B cell (primary cell): ENCODE measurements around the gene LASP1. TPM values are rescaled to one million over a fixed set of nuclear protein-coding genes. Genes with fewer than 3 reads are reported as not detected.

Experiments
- ATAC-seq: fragments of 200-7000 bp; cut with Tn5 transposase; one replicate; pipeline ENCODE4 v1.10.0; 2021; ENCODE audit warnings: low read depth, mild to moderate bottlenecking, moderate number of reproducible peaks, moderate library complexity
- CTCF ChIA-PET: fragments of 350-600 bp; sonication (Branson Sonifier 250); formaldehyde crosslinking; loops from one replicate; lab custom pipeline; 2021; ENCODE audit warnings: antibody characterized with exemption, inconsistent platforms; lab: Charles Lee
- POLR2A ChIA-PET: fragments of 350-600 bp; sonication (Branson Sonifier 250); formaldehyde crosslinking; loops from one replicate; lab custom pipeline; 2021; ENCODE audit warnings: antibody characterized with exemption; lab: Charles Lee
- DNase-seq: peaks from one replicate; pipeline ENCODE4 v3.0.0; 2013
- H2AFZ ChIP-seq: 2 replicates; pipeline ENCODE4 v1.6.1; 2012; ENCODE audit warnings: mild to moderate bottlenecking, low read depth, low read length; ENCODE audit not compliant: insufficient read depth, poor library complexity, severe bottlenecking
- H3K27ac ChIP-seq, 2 donors: 1 replicate in 1 of 2; 2 replicates in 1 of 2; pipeline ENCODE4 v1.5.1; 2012 to 2013; ENCODE audit warnings: low read length in 2 of 2, mild to moderate bottlenecking in 2 of 2, moderate library complexity in 1 of 2
- H3K27me3 ChIP-seq, 4 experiments: fragments of 200-600 bp in 1 of 4; sonication (generic) in 1 of 4; replicated peaks in 1 of 4; 1 replicate in 2 of 4; 2 replicates in 2 of 4; pipeline versions ENCODE4 v1.6.1 to v1.7.0; 2013 to 2016; ENCODE audit warnings: low read length in 3 of 4, mild to moderate bottlenecking in 2 of 4, mixed read lengths in 1 of 4, moderate library complexity in 1 of 4; ENCODE audit not compliant: insufficient read depth in 4 of 4, control insufficient read depth in 3 of 4; ENCODE audit errors: control extremely low read depth in 1 of 4
- H3K36me3 ChIP-seq, 2 experiments: replicated peaks in 1 of 2; 1 replicate in 1 of 2; 2 replicates in 1 of 2; pipeline versions ENCODE4 v1.6.1 to v1.7.1; 2013; ENCODE audit warnings: low read length in 1 of 2; ENCODE audit not compliant: insufficient read depth in 2 of 2, control insufficient read depth in 1 of 2; ENCODE audit errors: control extremely low read depth in 1 of 2, extremely low read depth in 1 of 2
- H3K4me1 ChIP-seq, 2 donors: fragments of 200-600 bp in 1 of 2; sonication (generic) in 1 of 2; 1 replicate in 1 of 2; 2 replicates in 1 of 2; pipeline versions ENCODE4 v1.5.1 to v1.6.1; 2013 to 2017; ENCODE audit warnings: low read length in 2 of 2; ENCODE audit not compliant: control insufficient read depth in 2 of 2, insufficient read depth in 2 of 2
- H3K4me2 ChIP-seq: replicated peaks from 2 replicates; pipeline ENCODE3; 2012; ENCODE audit warnings: mild to moderate bottlenecking, low read depth, low read length; ENCODE audit not compliant: poor library complexity, severe bottlenecking
- H3K4me3 ChIP-seq, 5 experiments: fragments of 200-600 bp in 1 of 5; sonication (generic) in 1 of 5; 1 replicate in 3 of 5; 2 replicates in 2 of 5; pipeline versions ENCODE4 v1.5.1 to v1.7.0; 2011 to 2016; ENCODE audit warnings: low read length in 4 of 5, mild to moderate bottlenecking in 4 of 5, low read depth in 2 of 5, control low read depth in 1 of 5, moderate library complexity in 1 of 5; ENCODE audit not compliant: insufficient read depth in 1 of 5; ENCODE audit errors: control extremely low read depth in 1 of 5, extremely low read depth in 1 of 5
- H3K79me2 ChIP-seq: fragments of 200-600 bp; sonication (generic); one replicate; pipeline ENCODE4 v1.6.0; 2016; ENCODE audit warnings: low read length; ENCODE audit not compliant: control insufficient read depth, insufficient read depth
- H3K9ac ChIP-seq: fragments of 200-600 bp; sonication (generic); 2 replicates; pipeline ENCODE4 v1.6.1; 2017; ENCODE audit warnings: mild to moderate bottlenecking, low read length, moderate library complexity
- H3K9me3 ChIP-seq, 3 donors: one replicate each; pipeline versions ENCODE4 v1.6.1 to v1.7.1; 2013; ENCODE audit warnings: low read length in 2 of 3; ENCODE audit not compliant: control insufficient read depth in 2 of 3, insufficient read depth in 1 of 3; ENCODE audit errors: control extremely low read depth in 1 of 3
- H4K20me1 ChIP-seq: 2 replicates; pipeline ENCODE4 v1.6.0; 2012; ENCODE audit warnings: mild to moderate bottlenecking, low read length; ENCODE audit not compliant: insufficient read depth, control insufficient read depth, poor library complexity, severe bottlenecking
- H3K27ac Mint-ChIP-seq: one replicate; pipeline ENCODE4 v1.8.0; 2021; ENCODE audit warnings: mixed read lengths
- H3K27me3 Mint-ChIP-seq: one replicate; pipeline ENCODE4 v1.8.0; 2021; ENCODE audit warnings: mixed read lengths
- H3K4me1 Mint-ChIP-seq: one replicate; pipeline ENCODE4 v1.8.0; 2021; ENCODE audit warnings: mixed read lengths
- H3K4me3 Mint-ChIP-seq: one replicate; pipeline ENCODE4 v1.8.0; 2021; ENCODE audit warnings: mixed read lengths
- H3K9me3 Mint-ChIP-seq: one replicate; pipeline ENCODE4 v1.8.0; 2022; ENCODE audit warnings: mixed read lengths; ENCODE audit not compliant: insufficient read depth
- EZH2 ChIP-seq: IDR thresholded peaks from 2 replicates; pipeline ENCODE4 v1.6.1; 2012; ENCODE audit warnings: borderline replicate concordance, low read depth, mild to moderate bottlenecking, moderate library complexity, low read length; ENCODE audit not compliant: insufficient read depth, poor library complexity, severe bottlenecking
- WGBS: methylation state at CpG from one replicate; pipeline ENCODE4 v1.1.5; 2013; ENCODE audit warnings: missing lambda C conversion rate; ENCODE audit not compliant: insufficient coverage; 5-methylcytosine and 5-hydroxymethylcytosine counted together
- intact Hi-C: fragments of 100-400 bp; cut with micrococcal nuclease; formaldehyde crosslinking; loops from one replicate; pipeline ENCODE4 v1.10.0; 2022
- polyA plus RNA-seq: library from polyadenylated mRNA; depleted of rRNA; stranded (reverse); fragments of >200 nt; gene quantifications from 2 replicates; pipeline ENCODE4 v1.2.3, GENCODE V29; 2012
- total RNA-seq, 2 donors: library from RNA; stranded (reverse); fragments of 120-200 nt in 1 of 2; gene quantifications; 1 replicate in 1 of 2; 2 replicates in 1 of 2; pipeline versions ENCODE4 v1.2.3 to v1.2.4, GENCODE V29; 2013 to 2022
- TF ChIP-seq, protein P1 (sequence below): fragments of 200-600 bp; IDR thresholded peaks from one replicate; pipeline ENCODE4 v1.8.0; 2022; ENCODE audit warnings: antibody characterized with exemption, mild to moderate bottlenecking

LASP1 gene
- total and polyA plus RNA-seq, 2 donors (not counting 1 experiment from before 2014, with no cell fraction given), result 51.6 to 125 TPM

GRCh38 chr17:38893113-38893512 lies 23.3 kb downstream of the LASP1 start:
- POLR2A ChIA-PET, result interaction anchor here (0.5 kb wide), 1 partner anchor 205 kb away, joined by 3 read pairs; no protein-coding TSS in a partner anchor
- ATAC-seq (no peak), DNase-seq (no peak)
- Histone ChIP-seq H3K27ac (peak overlapping the region in 1 of 2 donors; percentile 66), H3K9me3 (peaks cover 0 to 5% (median 0%) of the 10 kb centered on the region in 3 donors), H2AFZ (no peak overlapping the region), H3K4me3 (no peak overlapping the region), H3K4me1 (peaks cover 23 to 47% of the 10 kb centered on the region in 2 donors), H3K27me3 (no peaks in the 10 kb centered on the region), H4K20me1 (peaks cover 59% of the 10 kb centered on the region), H3K36me3 (peaks cover 0 to 82% of the 10 kb centered on the region in 2 experiments), H3K79me2 (peaks cover 96% of the 10 kb centered on the region), H3K4me2 (peak overlapping the region; percentile 15), H3K9ac (no peak overlapping the region)
- intact Hi-C loops, result no loop called here
- CTCF ChIA-PET, result interaction anchor here (0.9 kb wide), 1 partner anchor 21 kb away, joined by 3 read pairs; no protein-coding TSS in a partner anchor
- Mint-ChIP-seq H3K4me1 (peaks cover 22% of the 10 kb centered on the region), H3K4me3 (no peak overlapping the region), H3K27me3 (no peaks in the 10 kb centered on the region), H3K27ac (peak overlapping the region; percentile 50), H3K9me3 (no peaks in the 10 kb centered on the region)
- TF ChIP-seq EZH2, result no peak
- TF ChIP-seq, protein P1, sequence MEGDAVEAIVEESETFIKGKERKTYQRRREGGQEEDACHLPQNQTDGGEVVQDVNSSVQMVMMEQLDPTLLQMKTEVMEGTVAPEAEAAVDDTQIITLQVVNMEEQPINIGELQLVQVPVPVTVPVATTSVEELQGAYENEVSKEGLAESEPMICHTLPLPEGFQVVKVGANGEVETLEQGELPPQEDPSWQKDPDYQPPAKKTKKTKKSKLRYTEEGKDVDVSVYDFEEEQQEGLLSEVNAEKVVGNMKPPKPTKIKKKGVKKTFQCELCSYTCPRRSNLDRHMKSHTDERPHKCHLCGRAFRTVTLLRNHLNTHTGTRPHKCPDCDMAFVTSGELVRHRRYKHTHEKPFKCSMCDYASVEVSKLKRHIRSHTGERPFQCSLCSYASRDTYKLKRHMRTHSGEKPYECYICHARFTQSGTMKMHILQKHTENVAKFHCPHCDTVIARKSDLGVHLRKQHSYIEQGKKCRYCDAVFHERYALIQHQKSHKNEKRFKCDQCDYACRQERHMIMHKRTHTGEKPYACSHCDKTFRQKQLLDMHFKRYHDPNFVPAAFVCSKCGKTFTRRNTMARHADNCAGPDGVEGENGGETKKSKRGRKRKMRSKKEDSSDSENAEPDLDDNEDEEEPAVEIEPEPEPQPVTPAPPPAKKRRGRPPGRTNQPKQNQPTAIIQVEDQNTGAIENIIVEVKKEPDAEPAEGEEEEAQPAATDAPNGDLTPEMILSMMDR, result no peak
- WGBS, result 99% methylated on average over 4 of the region's 5 CpGs

GRCh38 chr17:38893607-38894006 lies 23.7 kb downstream of the LASP1 start:
- H3K4me3 Mint-ChIP-seq, result no peak overlapping the region
- ChIA-PET POLR2A (no interaction called here), CTCF (interaction anchor here (0.9 to 1.2 kb wide), 2 partner anchors 9 to 21 kb away, joined by 3 read pairs; no protein-coding TSS in a partner anchor)
- intact Hi-C loops, result no loop called here
- peaks cover 96% of the 10 kb centered on the region for H3K79me2 ChIP-seq
- no peak for ATAC-seq
- H3K4me1 ChIP-seq, result peaks cover 28 to 52% of the 10 kb centered on the region in 2 donors
- WGBS, result 57% methylated on average over 5 of the region's 6 CpGs
- peaks cover 0 to 83% of the 10 kb centered on the region in 2 experiments for H3K36me3 ChIP-seq
- no peak overlapping the region for H2AFZ ChIP-seq
- H3K9me3 Mint-ChIP-seq, result no peaks in the 10 kb centered on the region
- no peaks in the 10 kb centered on the region for H3K27me3 ChIP-seq
- peaks cover 54% of the 10 kb centered on the region for H4K20me1 ChIP-seq
- TF ChIP-seq, protein P1, result no peak
- no peak for TF ChIP-seq EZH2
- peaks cover 0 to 5% (median 0%) of the 10 kb centered on the region in 3 donors for H3K9me3 ChIP-seq
- DNase-seq, result no peak
- H3K4me3 ChIP-seq, result no peak overlapping the region
- H3K4me2 ChIP-seq, result peak overlapping the region; percentile 15
- H3K27ac Mint-ChIP-seq, result peak overlapping the region; percentile 50
- H3K27me3 Mint-ChIP-seq, result no peaks in the 10 kb centered on the region
- peaks cover 26% of the 10 kb centered on the region for H3K4me1 Mint-ChIP-seq
- no peak overlapping the region for H3K9ac ChIP-seq
- H3K27ac ChIP-seq, result peak overlapping the region in 1 of 2 donors; percentile 66
